Ishikawa (cell line): Measurements from ENCODE around the gene DPYD.

Experiments
- CEBPB ChIP-seq: IDR thresholded peaks from 2 replicates; pipeline ENCODE4 v1.6.1; 2012
- CREB1 ChIP-seq: IDR thresholded peaks from 2 replicates; pipeline ENCODE4 v1.6.1; 2012; ENCODE audit warnings: low read depth
- EGR1 ChIP-seq: IDR thresholded peaks from 2 replicates; pipeline ENCODE4 v1.6.1; 2012
- EP300 ChIP-seq: IDR thresholded peaks from 2 replicates; pipeline ENCODE4 v1.6.1; 2012; ENCODE audit warnings: borderline replicate concordance
- FOXM1 ChIP-seq: IDR thresholded peaks from 2 replicates; pipeline ENCODE4 v1.6.1; 2012; ENCODE audit warnings: low read depth, borderline replicate concordance
- MAX ChIP-seq: IDR thresholded peaks from 2 replicates; pipeline ENCODE4 v1.6.1; 2012
- NFIC ChIP-seq: IDR thresholded peaks from 2 replicates; pipeline ENCODE4 v1.6.1; 2012
- RAD21 ChIP-seq: IDR thresholded peaks from 2 replicates; pipeline ENCODE4 v1.6.1; 2012; ENCODE audit warnings: low read depth
- REST ChIP-seq: IDR thresholded peaks from 2 replicates; pipeline ENCODE4 v1.6.1; 2012; ENCODE audit warnings: low read depth, mild to moderate bottlenecking
- TAF1 ChIP-seq: IDR thresholded peaks from 2 replicates; pipeline ENCODE4 v1.6.1; 2012; ENCODE audit warnings: low read depth, mild to moderate bottlenecking
- TCF12 ChIP-seq: IDR thresholded peaks from 2 replicates; pipeline ENCODE4 v1.6.1; 2012; ENCODE audit warnings: low read depth
- TEAD4 ChIP-seq: IDR thresholded peaks from 2 replicates; pipeline ENCODE4 v1.6.1; 2012
- USF1 ChIP-seq: IDR thresholded peaks from 2 replicates; pipeline ENCODE4 v1.6.1; 2012
- YY1 ChIP-seq: IDR thresholded peaks from 2 replicates; pipeline ENCODE4 v1.6.1; 2012; ENCODE audit warnings: low read depth
- ZBTB7A ChIP-seq: IDR thresholded peaks from 2 replicates; pipeline ENCODE4 v1.6.1; 2012; ENCODE audit warnings: low read depth

The DPYD gene

GRCh38 chr1:97814804-97815203 lies 106.0 kb downstream of the DPYD start:
- TF ChIP-seq YY1 (no peak), TAF1 (no peak), ZBTB7A (no peak), MAX (no peak), RAD21 (no peak), EP300 (no peak), TEAD4 (no peak), CEBPB (no peak), NFIC (no peak), EGR1 (no peak), FOXM1 (no peak), CREB1 (no peak), REST (no peak), TCF12 (no peak), USF1 (no peak)

GRCh38 chr1:97814121-97814520 lies 106.7 kb downstream of the DPYD start:
- TF ChIP-seq EP300 = no peak
- no peak for TF ChIP-seq EGR1

- no peak for TF ChIP-seq CREB1
- no peak for TF ChIP-seq MAX
- TF ChIP-seq TEAD4 = no peak
- TF ChIP-seq YY1 = no peak
- TF ChIP-seq RAD21 = no peak
Observed at GRCh38 chr1:97812076-97812475, 108.8 kb downstream of the DPYD start.

- TF ChIP-seq RAD21 = no peak
- no peak for TF ChIP-seq YY1
- TF ChIP-seq MAX = no peak
- no peak for TF ChIP-seq TCF12
- TF ChIP-seq FOXM1 = no peak
- TF ChIP-seq CEBPB = no peak
- TF ChIP-seq EP300 = no peak
- TF ChIP-seq ZBTB7A = no peak
- TF ChIP-seq CREB1 = no peak
- TF ChIP-seq NFIC = no peak
- TF ChIP-seq USF1 = no peak
- no peak for TF ChIP-seq TEAD4
Observed at GRCh38 chr1:97806996-97807520, 113.8 kb downstream of the DPYD start.

GRCh38 chr1:97806326-97806725 lies 114.5 kb downstream of the DPYD start:
- TF ChIP-seq CREB1 (no peak), CEBPB (no peak), TEAD4 (no peak), USF1 (no peak), ZBTB7A (no peak), TCF12 (no peak), REST (no peak)

GRCh38 chr1:97805093-97805492 lies 115.7 kb downstream of the DPYD start:
- TF ChIP-seq CREB1 (no peak), NFIC (no peak), YY1 (no peak), CEBPB (no peak), RAD21 (no peak), FOXM1 (no peak), EGR1 (no peak)
